ENCODE results near the gene RTN4.

Gene RTN4

GRCh38 chr2:54945391-54946219 lies 104.6 kb downstream of the RTN4 start:
- FAIRE-seq (peak; percentile 20), DNase-seq (ENCODE audit: insufficient read length, low spot score) (peak; percentile 42)
- TF ChIP-seq POLR2AphosphoS5 (IDR thresholded peaks at IDR 0.05; ENCODE audit: low read depth, low read length) (no peak), POU2F2 (IDR thresholded peaks at IDR 0.05; ENCODE audit: low read depth, low read length) (no peak), POLR2A (IDR thresholded peaks at IDR 0.05; ENCODE audit: low read depth, low read length) (no peak), PAX5 (IDR thresholded peaks at IDR 0.05; ENCODE audit: insufficient read depth, low read length, severe bottlenecking) (no peak), TAF1 (IDR thresholded peaks at IDR 0.05; ENCODE audit: low read depth, low read length) (no peak), SPI1 (IDR thresholded peaks at IDR 0.05; ENCODE audit: low read depth, low read length) (no peak)

- DNase-seq (ENCODE audit: insufficient read length, low spot score), result no peak
- no peak for TF ChIP-seq TAF1 (IDR thresholded peaks at IDR 0.05; ENCODE audit: low read depth, low read length)
- no peak for TF ChIP-seq PAX5 (IDR thresholded peaks at IDR 0.05; ENCODE audit: insufficient read depth, low read length, severe bottlenecking)
- TF ChIP-seq POLR2AphosphoS5 (IDR thresholded peaks at IDR 0.05; ENCODE audit: low read depth, low read length), result no peak
- no peak for TF ChIP-seq POU2F2 (IDR thresholded peaks at IDR 0.05; ENCODE audit: low read depth, low read length)
- no peak for TF ChIP-seq POLR2A (IDR thresholded peaks at IDR 0.05; ENCODE audit: low read depth, low read length)
- TF ChIP-seq SPI1 (IDR thresholded peaks at IDR 0.05; ENCODE audit: low read depth, low read length), result no peak
- FAIRE-seq, result no peak
Measured at GRCh38 chr2:54944724-54945326, 105.4 kb downstream of the RTN4 start.

- FAIRE-seq, result no peak
- no peak for DNase-seq (ENCODE audit: insufficient read length, low spot score)
- no peak for TF ChIP-seq SPI1 (IDR thresholded peaks at IDR 0.05; ENCODE audit: low read depth, low read length)
- TF ChIP-seq TAF1 (IDR thresholded peaks at IDR 0.05; ENCODE audit: low read depth, low read length), result no peak
- TF ChIP-seq PAX5 (IDR thresholded peaks at IDR 0.05; ENCODE audit: insufficient read depth, low read length, severe bottlenecking), result no peak
- no peak for TF ChIP-seq POLR2AphosphoS5 (IDR thresholded peaks at IDR 0.05; ENCODE audit: low read depth, low read length)
- no peak for TF ChIP-seq POU2F2 (IDR thresholded peaks at IDR 0.05; ENCODE audit: low read depth, low read length)
Measured at GRCh38 chr2:54942373-54942772, 107.9 kb downstream of the RTN4 start.

GRCh38 chr2:54941248-54941984 lies 108.8 kb downstream of the RTN4 start:
- TF ChIP-seq POU2F2 (IDR thresholded peaks at IDR 0.05; ENCODE audit: low read depth, low read length) (no peak), POLR2AphosphoS5 (IDR thresholded peaks at IDR 0.05; ENCODE audit: low read depth, low read length) (no peak), PAX5 (IDR thresholded peaks at IDR 0.05; ENCODE audit: insufficient read depth, low read length, severe bottlenecking) (no peak), TAF1 (IDR thresholded peaks at IDR 0.05; ENCODE audit: low read depth, low read length) (no peak), POLR2A (IDR thresholded peaks at IDR 0.05; ENCODE audit: low read depth, low read length) (no peak), SPI1 (IDR thresholded peaks at IDR 0.05; ENCODE audit: low read depth, low read length) (no peak)
- DNase-seq (ENCODE audit: insufficient read length, low spot score) (no peak), FAIRE-seq (no peak)

GRCh38 chr2:54940723-54941122 lies 109.5 kb downstream of the RTN4 start:
- DNase-seq (ENCODE audit: insufficient read length, low spot score), result no peak
- FAIRE-seq, result no peak
- no peak for TF ChIP-seq POLR2AphosphoS5 (IDR thresholded peaks at IDR 0.05; ENCODE audit: low read depth, low read length)

GRCh38 chr2:54939446-54940118 lies 110.7 kb downstream of the RTN4 start:
- TF ChIP-seq SPI1 (IDR thresholded peaks at IDR 0.05; ENCODE audit: low read depth, low read length) (no peak), PAX5 (IDR thresholded peaks at IDR 0.05; ENCODE audit: insufficient read depth, low read length, severe bottlenecking) (no peak), POLR2A (IDR thresholded peaks at IDR 0.05; ENCODE audit: low read depth, low read length) (no peak), TAF1 (IDR thresholded peaks at IDR 0.05; ENCODE audit: low read depth, low read length) (no peak), POU2F2 (IDR thresholded peaks at IDR 0.05; ENCODE audit: low read depth, low read length) (no peak), POLR2AphosphoS5 (IDR thresholded peaks at IDR 0.05; ENCODE audit: low read depth, low read length) (no peak)
- FAIRE-seq, result no peak
- no peak for DNase-seq (ENCODE audit: insufficient read length, low spot score)

GRCh38 chr2:54936766-54937165 lies 113.5 kb downstream of the RTN4 start:
- no peak for TF ChIP-seq POLR2A (IDR thresholded peaks at IDR 0.05; ENCODE audit: low read depth, low read length)
- no peak for TF ChIP-seq POLR2AphosphoS5 (IDR thresholded peaks at IDR 0.05; ENCODE audit: low read depth, low read length)
- TF ChIP-seq TAF1 (IDR thresholded peaks at IDR 0.05; ENCODE audit: low read depth, low read length), result no peak
- DNase-seq (ENCODE audit: insufficient read length, low spot score), result no peak
- no peak for FAIRE-seq

- no peak for FAIRE-seq
- no peak for DNase-seq (ENCODE audit: insufficient read length, low spot score)
- TF ChIP-seq TAF1 (IDR thresholded peaks at IDR 0.05; ENCODE audit: low read depth, low read length), result no peak
- no peak for TF ChIP-seq PAX5 (IDR thresholded peaks at IDR 0.05; ENCODE audit: insufficient read depth, low read length, severe bottlenecking)
- TF ChIP-seq SPI1 (IDR thresholded peaks at IDR 0.05; ENCODE audit: low read depth, low read length), result no peak
- TF ChIP-seq POU2F2 (IDR thresholded peaks at IDR 0.05; ENCODE audit: low read depth, low read length), result no peak
- no peak for TF ChIP-seq POLR2AphosphoS5 (IDR thresholded peaks at IDR 0.05; ENCODE audit: low read depth, low read length)
- TF ChIP-seq POLR2A (IDR thresholded peaks at IDR 0.05; ENCODE audit: low read depth, low read length), result no peak
Measured at GRCh38 chr2:54935389-54935788, 114.9 kb downstream of the RTN4 start.

GRCh38 chr2:54931473-54931872 lies 118.8 kb downstream of the RTN4 start:
- TF ChIP-seq POLR2A (IDR thresholded peaks at IDR 0.05; ENCODE audit: low read depth, low read length) (no peak), PAX5 (IDR thresholded peaks at IDR 0.05; ENCODE audit: insufficient read depth, low read length, severe bottlenecking) (no peak), TAF1 (IDR thresholded peaks at IDR 0.05; ENCODE audit: low read depth, low read length) (no peak)
- DNase-seq (ENCODE audit: insufficient read length, low spot score), result no peak
- no peak for FAIRE-seq

All from GM12891 (cell line).